Stimulated activated CD4-positive, alpha-beta T cell treated with anti-CD3 and anti-CD28 coated beads, Interleukin-15, amount 100 ng/mL, for 24 hours (primary cell): ENCODE results near the gene GPR135.

Experiments used
- DNase-seq: peaks from one replicate; pipeline ENCODE4 v3.0.0-alpha.2; 2020

The GPR135 gene

GRCh38 chr14:59465316-59466135, at the start of gene GPR135:
TSS of gene GPR135 (minus strand) at chr14:59465380. CDS start at chr14:59465226, 154 bp downstream.
- DNase-seq = peak; percentile 61

DNA sequence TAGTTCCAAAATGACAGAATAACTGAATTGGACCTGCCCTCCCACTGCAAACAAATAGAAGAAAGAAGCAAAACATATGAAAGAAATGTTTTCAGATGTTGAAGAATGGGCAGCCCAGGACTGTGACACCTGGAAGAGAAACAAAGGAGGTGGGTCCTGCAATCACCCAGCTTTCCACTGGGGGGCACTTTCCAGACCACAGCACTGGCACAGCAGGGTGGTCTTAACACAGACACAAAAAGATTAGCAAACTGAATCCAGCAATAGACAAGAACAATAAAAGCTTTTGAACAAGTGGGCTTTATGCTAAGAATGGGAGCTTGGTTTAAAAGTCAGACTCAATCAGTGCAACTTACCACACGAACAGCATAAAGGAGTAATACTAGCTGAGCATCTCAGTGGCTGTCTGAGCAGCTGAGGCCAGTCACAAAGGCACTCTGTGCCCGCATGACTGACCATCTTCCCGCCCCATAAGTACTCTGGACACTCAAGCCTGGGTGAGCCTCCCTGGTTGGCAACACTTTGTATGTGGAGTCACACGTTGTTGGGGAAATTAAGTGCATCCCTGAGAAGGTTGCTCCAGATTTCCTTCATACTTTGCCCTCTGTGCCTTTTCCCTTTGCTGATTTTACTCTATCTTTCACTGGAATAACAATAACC, 46.9 kb upstream of the GPR135 start:
- peak; percentile 13 for DNase-seq

DNA sequence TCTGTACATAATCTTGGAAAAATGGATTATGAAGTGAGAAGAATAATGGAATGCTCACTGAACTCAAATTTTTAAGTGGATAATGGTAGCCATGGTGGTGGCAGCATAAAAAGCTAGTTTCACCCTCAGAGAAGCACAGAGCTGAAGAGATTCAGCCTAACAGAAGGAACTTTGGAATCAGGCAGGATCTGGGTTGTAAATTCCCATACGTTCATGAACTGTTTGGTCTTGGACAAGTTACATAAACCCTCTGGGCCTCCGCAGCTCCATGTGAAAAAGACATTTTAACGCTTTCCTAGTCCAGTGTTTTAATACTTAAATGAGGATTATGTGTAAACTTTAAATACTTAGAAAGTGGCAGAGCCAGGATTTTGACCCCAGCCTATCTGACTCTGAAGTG, 45.8 kb upstream of the GPR135 start:
- no peak for DNase-seq

- DNase-seq = no peak
Measured at GRCh38 chr14:59510001-59510400, 44.8 kb upstream of the GPR135 start.

DNA sequence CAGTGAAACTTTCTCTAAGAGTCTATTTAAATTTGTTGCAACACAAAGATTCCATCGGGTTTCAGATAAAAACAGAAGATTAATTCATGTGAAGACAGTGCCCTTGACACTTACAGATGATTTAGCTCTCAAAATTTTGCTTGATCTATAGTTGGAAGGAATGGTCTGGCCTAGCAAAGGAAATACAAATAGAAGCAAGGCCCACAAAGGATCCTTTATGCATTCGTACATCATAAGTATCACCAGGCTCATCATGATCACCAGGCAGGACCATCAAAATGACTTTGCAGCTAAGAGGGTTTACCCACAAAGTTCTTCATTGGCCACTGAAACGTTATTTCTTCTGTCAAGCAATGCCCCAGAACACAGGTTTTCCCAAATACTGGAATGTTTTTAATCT, 43.9 kb upstream of the GPR135 start:
- no peak for DNase-seq

DNA sequence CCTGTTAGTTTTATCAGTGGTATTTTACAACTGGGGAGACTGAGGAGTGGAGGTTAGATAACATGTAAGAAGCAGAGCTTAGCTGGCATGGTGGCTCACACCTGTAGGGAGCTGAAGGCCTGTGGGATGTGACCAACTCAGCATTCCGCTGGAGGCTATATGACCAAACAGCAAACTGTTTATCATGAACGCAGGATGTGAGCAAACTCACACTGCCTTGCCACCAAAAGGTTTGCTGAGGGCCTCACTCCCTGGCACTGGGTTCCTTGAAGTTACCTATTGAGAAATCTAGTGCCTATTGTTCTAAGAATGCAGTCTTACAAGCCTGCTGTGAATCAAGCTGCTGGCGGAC, 42.5 kb upstream of the GPR135 start:
- DNase-seq = no peak

GRCh38 chr14:59507063-59507751, 42.0 kb upstream of the GPR135 start:
- peak; percentile 67 for DNase-seq

DNA sequence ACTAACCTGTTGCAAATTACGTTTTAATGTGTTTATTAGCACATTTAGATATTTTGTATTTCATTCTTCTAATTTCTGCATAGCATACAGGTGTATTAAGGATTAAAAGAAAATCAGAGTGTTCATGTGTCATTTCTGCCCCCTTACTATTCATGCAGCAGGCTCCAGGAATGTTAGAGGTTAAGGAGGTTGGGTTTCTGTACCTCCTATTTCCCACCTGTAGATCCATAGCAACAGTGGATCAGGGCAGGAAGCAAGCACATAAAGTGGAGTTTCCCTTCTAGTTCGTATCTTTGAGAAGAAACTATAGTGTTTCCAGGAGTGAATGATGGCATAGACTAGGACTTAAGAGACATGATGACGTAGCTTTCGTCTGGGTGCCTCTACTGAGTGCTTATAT, 38.1 kb upstream of the GPR135 start:
- DNase-seq = no peak

DNA sequence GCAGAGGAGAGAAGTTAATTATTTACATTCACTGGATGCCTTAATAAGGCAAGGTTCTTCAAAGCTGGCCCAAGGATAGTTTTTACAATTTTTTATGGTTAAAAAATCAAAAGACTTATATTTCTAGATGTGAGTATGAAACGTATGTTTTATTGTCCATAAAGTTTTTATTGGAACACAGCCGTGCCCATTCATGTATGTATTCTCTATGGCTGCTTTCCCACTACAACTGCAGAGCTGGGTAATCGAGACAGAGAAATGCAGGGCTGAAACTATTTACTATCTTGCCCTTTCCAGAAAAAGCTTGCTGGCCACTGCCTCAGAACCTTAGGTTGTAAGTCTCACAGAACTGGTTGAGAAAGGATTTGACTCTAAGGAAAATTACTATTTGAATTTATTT, 35.6 kb upstream of the GPR135 start:
- DNase-seq = no peak

DNA sequence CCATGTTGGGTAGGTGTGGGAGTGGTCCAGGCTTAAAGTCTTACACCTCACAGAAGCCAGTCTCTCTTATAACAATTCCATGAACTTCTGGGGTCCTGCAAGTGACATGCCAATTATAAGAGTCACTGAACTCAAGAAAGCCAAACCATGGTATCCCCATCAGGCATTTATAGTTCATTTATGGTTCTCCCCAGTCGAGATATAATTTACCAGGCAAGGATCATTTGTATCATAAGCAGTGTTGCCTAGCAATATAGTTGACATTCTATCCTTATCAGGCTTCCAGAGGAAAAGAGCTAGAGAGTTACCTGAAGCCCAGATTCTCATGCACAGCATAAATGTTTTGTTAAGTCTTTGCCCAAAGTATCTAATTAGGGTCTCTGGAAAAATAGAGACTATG, 27.2 kb upstream of the GPR135 start:
- no peak for DNase-seq

DNA sequence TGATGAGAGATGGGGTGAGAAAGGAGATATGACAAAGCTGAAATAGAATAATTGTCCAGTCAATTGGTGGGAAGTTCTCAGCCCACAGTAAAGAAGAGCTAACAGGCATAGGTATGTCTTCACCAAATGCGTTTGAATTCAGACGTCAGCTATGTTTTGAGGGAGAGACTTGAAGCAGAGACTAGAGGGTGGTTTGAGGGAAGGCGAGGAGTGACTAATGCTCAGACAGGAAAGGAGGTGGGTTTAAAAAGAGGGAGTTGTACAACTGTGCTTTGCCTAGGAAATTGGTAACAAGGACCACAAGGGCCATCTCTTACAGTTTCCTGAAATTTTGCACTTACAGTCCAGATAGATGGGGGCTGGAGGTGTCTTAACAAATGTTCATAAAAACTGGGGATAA, 25.6 kb upstream of the GPR135 start:
- DNase-seq = no peak

GRCh38 chr14:59484639-59485175, 19.5 kb upstream of the GPR135 start:
- no peak for DNase-seq

DNA sequence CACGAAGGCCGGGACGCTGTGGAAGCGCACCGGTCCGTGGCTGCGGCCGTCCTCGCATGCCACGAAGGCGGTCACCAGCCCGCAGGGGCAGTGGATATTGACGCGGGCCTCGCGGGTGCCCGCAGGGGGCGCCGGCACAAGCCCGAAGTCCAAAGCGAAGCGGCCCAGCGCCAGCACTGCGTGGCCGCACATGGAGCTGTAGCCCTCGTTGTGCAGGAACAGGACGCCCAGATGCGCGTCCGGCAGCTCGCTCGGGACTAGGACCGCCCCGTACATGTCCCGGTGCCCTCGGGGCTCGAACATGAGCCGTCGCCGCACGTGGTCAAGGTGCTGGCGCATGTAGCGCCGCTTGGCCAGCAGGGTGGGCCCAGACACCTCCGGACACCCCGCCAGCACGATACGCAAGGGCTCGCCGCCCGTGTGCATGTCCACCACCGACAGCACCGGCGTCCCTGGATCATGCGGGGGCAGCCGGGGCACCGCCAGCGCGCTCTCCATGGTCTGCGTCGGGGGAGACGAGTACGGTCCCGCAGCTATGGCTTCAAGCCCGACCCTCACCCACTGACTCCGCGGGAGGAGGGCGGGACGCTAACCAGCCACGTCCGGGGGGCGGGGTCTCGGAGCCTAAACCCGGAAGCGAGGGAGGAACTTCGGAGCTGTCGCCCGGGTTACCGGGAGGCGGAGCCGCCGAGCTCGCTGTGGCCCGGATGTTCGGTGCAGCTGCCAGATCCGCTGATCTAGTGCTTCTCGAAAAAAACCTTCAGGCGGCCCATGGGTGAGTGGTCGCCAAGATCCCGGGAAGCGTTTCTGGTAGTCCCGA, 18.8 kb upstream of the GPR135 start, which contains the start of the genes JKAMP and L3HYPDH:
JKAMP (plus strand) TSS at position 699 of the 820 bp plus-strand sequence; CDS start at position 772, 73 bp downstream.
L3HYPDH (minus strand) TSS at position 590 of the 820 bp plus-strand sequence; CDS start at position 498, 92 bp downstream.
- DNase-seq = peak; percentile 99

GRCh38 chr14:59483363-59483762, 18.2 kb upstream of the GPR135 start:
- DNase-seq = no peak

GRCh38 chr14:59482541-59483331, 17.6 kb upstream of the GPR135 start:
- DNase-seq = no peak

DNA sequence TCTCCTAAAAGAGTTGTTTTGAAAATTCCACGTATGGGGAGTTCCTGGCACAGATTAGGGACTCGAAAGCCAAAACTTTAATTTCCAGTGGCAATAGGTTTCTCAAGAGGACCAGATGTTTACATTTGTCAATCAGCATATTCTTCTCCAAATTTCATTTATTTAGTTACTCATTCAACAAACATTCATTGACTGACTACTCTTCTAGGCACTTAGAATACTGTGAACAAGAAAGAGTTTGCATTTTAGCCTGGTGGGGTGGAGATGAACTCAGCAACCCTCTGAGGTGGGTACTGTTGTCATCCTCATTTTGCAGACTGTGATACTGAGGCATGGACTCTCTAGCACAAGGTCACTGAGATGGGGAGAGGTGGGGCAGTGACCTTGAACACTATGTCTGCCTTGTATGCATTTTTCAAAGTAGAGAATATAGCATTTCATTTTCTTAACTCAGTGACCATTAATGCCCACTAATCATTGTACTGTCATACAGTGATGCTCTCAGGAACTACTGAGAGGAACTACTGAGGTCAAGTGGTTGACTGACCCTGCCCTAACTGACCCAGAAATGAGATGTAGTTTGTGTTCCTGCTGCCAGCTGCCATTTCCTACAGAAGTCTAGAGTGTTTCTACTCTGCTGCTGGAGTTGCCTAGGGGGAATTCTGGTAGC, 16.8 kb upstream of the GPR135 start:
- DNase-seq = no peak

GRCh38 chr14:59481407-59481806, 16.2 kb upstream of the GPR135 start:
- no peak for DNase-seq

DNA sequence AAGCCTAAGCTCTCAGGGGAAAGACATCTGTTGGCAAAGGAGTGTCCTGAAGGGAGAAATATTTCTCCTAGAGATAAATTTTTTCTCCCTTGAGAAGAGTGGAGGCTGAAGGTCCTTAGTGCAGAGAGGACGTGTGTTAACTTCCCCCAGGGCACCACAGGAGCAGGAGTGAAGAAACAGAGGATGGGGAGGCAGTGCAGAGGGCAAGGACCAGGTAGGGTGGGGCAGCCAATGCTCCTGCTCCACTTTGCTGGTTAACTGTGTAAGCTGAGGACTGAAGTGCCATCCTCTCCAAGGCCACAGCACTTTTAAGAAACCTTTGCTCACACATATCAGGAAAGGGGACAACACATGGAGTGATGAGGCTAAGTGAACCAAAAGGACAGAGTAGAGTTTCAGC, 15.0 kb upstream of the GPR135 start:
- no peak for DNase-seq

DNA sequence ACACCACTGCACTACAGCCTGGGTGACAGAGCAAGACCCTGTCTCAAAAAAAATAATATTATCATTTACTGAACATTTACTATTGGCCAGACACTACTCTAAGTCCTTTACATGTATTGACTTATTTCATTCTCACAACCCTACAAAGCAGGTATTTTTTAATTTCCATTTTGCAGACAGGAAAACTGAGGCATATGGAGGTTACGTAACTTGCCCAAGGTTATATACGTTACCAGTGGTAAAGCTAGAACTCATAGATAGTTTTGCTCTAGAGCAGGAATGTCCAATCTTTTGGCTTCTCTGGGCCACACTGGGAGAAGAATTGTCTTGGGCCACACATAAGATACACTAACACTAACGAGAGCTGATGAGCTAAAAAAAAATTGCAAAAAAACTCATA, 13.4 kb upstream of the GPR135 start:
- DNase-seq = no peak

DNA sequence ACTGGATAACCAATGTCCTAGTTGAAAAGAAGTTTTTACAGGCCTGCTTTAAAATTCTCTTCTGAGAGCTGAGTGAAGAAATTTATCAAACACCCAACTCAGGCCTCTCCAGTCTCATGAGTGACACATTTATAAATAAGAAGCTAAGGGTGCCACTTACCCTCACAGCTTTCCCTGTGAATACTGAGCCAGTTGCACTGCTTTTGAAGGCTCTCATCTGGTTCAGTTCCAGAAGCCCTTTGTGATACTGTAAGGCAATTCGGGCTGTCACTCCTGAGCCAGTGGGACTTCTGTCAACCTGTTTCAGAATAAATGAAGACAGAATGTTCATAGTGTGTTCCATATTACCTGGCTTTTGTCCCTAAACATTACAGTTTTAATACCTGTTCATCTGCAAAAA, 10.5 kb upstream of the GPR135 start:
- DNase-seq = no peak

DNA sequence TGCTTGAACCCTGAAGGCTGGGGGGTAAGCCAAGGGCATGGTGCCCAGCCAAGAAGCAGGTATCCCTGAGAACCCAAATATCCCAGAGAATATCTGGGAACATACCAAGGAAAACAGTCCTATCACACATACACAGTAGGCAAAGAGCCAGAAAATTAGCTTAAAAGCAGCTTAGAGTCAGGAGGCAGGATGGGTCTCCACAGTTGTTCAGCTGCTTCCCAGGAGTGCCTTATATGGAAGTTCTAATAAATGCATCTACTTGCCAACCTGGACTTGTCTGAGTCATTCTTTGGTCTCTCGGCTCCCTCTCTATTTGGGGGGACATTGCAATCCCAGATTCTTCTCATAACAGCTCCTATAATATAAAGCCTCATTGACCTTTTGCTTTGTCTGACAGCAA, 9.0 kb upstream of the GPR135 start:
- DNase-seq = no peak
